ENCODE data around the gene PSME2.
A peak's percentile ranks its signal among the peaks of the same experiment; 100 is the strongest.

The PSME2 gene

DNA sequence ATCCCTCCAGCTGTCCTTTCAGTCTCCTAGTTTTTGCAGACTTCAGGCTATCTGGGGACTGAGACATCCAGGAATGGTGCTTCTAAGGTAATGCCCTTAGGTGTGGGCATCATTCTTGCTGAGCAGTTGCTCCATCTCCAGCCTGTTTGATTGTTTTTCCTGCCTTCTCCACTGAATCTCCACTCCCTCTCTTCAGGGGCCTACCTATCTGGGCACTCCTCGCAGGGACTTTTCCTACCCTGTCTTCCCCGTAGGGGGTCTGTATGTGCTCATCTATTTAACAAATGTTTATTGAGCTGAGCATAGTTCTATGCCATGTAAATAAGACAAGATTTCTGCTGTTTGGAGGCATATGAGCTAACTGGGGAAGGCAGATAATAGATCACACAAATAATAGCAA is 13.4 kb downstream of the PSME2 start:
- DNase-seq = no peak

DNA sequence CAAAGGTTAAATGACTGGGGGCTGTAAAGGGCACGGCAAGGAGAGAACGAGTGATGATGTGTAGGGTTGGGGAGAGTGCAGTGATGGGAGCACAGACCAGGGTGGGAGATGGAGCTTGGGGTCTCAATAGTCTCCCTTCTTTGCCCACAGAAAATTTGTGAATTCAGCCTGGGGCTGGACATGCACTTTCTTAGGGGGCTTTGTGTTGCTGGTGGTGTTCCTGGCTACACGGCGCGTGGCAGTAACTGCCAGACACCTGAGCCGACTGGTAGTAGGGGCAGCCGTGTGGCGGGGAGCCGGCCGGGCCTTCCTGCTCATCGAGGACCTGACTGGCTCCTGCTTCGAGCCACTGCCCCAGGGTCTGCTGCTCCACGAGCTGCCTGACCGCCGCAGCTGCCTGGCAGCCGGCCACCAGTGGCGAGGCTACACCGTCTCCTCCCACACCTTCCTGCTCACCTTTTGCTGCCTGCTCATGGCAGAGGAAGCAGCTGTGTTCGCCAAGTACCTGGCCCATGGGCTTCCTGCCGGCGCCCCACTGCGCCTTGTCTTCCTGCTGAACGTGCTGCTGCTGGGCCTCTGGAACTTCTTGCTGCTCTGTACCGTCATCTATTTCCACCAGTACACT is 14.2 kb downstream of the PSME2 start:
- DNase-seq = no peak

DNA sequence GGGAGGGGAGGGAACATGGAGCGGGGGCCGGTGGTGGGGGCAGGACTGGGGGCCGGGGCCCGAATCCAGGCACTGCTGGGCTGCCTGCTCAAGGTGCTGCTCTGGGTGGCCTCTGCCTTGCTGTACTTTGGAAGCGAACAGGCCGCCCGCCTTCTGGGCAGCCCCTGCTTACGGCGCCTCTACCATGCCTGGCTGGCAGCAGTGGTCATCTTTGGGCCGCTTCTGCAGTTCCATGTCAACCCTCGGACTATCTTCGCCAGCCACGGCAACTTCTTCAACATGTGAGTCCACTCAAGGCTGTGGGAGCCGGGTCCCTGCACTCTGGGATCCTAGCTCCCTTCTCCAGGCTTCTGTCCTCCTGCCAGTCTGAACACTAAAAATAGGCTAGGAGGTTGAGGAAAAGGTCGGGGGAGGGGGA is 14.9 kb downstream of the PSME2 start:
- DNase-seq = no peak

DNA sequence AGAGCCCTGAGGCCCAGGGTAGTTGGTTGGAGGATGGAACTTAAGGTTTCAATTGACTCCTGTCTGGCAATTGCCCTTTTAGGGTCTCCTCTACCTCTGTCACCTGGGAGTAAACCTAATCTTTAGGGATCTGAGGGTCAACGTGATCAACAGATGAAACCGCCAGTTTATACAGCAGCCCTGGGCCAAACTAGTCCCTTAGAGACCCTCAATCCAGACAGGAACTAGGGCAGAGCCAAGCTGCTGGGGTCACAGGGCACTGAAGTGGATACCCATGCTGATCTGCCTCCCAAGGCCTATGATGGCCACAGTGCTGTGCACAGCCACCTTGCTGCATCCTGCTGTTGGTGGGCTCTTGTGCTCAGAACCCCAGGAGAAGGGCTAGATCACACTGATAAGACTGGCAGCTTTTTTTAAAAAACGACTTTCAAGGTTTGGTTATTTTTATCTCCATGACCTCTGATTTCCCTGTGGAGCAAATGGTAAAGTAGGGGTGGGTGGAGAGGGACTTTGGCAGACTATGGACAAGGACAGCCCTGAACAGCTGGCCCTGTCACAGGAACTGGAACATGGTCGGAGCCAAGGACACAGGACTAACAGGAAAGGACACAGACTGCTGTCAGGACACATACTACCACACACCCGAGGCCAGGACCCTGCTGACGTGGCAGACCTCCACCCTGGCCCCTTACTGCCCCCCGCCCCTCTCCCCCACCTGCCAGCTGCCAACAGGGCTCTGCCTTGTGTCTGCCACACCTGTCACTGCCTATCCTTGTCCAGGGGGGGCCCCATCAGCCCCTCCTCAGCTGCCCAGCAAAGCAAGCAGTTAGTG is 15.5 kb downstream of the PSME2 start:
- DNase-seq = no peak

DNA sequence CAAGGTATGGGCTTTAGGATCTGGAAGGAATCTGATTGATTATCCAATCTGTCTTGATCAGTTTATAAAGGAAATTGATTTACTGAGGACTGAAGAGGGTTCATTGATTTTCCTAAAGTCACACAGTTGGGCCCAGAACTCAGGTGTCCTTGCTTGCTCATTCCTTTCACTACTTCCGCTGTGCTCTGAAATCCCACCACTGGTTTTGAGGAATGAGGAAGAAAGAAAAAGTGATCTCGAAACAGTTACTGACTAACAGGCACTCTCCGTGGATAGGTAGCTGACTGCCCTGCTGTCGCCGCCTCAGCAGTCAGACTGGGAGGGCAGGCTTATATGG is 16.1 kb downstream of the PSME2 start, which contains the start of gene FITM1:
FITM1 (plus strand) TSS at position 280 of the 337 bp plus-strand sequence. CDS start 905 bp downstream, outside the sequence.
- DNase-seq = no peak

DNA sequence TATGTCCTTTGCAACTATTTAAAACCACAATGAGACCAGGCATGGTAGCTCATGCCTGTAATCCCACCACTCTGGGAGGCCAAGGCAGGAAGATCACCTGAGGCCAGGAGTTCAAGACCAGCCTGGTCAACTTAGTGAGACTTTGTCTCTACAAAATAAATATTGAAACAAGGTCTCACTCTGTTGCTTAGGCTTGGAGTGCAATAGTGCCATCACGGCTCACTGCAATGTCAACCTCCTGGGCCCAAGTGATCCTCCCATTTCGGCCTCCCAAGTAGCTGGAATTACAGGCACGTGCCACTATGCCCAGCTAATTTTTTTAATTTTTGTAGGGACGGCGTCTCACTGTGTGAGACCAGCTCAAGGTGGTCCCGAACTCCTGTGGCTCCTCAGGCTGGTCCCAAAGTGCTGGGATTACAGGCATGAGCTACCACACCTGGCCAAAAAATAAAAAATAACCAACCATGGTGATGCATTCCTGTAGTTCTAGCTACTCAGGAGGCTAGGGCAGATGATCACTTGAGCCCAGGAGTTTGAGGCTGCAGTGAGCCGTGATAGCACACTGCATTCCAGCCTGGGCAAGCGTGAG is 16.9 kb downstream of the PSME2 start:
- no peak for DNase-seq

DNA sequence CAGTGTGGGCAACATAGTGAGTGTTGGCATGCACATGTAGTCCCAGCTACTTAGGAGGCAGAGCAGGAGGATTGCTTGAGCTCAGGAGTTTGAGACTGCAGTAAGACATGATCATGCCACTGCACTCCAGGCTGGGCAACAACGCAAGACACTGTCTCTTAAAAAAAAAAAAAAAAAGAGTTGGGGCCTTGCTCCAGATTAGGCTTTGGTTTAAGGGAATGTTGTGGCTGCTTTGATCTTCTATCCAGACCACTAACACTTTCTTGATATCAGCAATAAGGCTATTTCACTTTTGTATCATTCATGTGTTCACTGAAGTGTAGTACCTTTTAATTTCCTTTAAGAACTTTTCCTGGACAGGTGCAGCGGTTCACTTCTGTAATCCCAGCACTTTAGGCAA is 18.7 kb downstream of the PSME2 start:
- DNase-seq = no peak

DNA sequence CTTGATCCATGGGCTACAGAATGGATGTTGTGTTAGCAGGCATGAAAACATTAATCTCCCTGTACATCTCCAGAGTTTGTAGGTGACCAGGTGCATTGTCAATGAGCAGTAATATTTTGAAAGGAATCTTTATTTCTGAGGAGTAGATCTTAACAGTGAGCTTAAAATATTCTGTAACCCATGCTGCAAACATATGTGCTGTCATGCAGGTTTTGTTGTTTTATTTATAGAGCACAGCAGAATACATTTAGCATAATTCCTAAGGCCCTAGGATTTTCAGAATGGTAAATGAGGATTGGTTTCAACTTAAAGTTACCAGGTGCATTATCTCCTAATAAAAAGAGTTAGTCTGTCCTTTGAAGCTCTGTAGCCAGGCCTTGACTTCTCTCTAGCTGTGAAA is 19.5 kb downstream of the PSME2 start:
- DNase-seq = no peak

DNA sequence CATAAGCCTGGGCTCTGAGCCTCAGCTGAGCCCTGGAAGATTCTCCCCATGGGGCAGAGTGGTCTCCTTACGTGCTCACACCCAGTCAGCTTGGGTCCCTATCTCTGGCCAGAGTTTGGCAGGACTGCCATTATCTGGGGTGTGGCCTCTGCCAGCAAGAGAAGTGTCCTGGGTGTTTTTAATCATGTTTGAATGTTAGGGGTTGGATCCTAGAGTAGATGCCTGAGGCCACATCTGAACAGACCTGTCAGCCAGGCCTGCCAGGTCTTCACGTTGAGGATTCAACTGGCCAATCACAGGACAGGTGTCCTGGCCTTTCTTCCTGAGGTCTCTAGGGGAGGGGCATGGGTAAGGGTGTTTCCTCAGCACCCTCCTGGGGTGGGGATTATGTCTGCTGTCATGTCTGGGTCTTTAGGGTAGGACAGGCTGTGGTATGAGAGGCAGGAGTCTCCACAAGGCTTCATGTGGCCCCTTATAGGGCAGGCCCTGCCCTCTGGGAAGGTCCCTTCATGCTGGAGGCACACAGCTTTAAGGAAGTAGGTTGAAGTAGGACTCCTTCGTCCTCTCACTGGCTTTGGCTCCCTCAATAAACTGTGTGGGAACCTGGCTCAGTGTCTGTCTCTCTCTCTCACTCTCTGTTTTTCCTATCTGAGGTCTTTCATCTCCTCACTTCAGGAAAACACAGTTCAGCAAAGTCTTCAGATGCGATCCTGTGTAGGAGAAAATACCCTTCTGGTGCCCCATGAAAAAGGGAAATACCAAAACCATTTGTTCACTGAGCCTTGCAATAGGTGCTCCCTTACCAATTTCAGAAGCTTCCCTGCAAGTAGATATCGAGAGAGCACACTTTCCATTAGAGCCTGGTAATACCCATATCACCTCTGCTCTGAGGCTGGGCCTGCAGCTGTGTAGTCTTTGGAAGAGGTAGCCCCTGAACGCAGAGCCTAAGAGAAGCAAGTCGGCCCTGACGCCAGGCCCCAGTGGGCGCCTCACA is 22.7 kb downstream of the PSME2 start:
- DNase-seq = no peak

DNA sequence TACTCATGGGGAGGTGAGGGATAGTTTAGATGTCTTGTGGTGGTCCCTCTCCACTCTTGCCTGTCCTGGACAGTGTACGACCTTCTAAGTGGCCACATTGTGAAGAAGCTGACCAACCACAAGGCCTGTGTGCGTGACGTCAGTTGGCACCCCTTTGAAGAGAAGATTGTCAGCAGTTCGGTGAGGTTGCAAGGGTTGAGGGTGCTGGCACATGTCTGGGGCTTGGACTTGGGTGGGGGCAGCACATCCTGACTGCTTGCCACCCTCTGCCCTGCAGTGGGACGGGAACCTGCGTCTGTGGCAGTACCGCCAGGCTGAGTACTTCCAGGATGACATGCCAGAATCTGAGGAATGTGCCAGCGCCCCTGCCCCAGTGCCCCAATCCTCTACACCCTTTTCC is 23.5 kb downstream of the PSME2 start:
- DNase-seq = no peak

DNA sequence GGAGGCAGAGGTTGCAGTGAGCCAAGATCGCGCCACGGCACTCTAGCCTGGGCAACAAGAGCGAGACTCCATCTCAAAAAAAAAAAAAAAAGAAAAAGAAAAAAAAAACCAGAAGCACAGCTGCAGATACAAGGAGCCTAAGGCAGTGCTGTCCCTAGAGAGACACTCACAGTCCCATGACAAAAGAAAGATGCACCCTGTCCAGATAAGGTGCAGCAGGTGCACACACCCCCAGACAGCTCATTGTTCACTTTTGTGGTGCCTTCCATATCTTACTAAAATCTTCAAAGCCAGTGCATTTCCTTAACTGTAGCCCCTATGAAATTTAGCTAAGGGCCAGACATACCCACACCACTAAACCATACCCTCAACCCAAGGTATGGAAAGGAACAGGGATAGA is 24.0 kb downstream of the PSME2 start:
- DNase-seq = no peak

DNA sequence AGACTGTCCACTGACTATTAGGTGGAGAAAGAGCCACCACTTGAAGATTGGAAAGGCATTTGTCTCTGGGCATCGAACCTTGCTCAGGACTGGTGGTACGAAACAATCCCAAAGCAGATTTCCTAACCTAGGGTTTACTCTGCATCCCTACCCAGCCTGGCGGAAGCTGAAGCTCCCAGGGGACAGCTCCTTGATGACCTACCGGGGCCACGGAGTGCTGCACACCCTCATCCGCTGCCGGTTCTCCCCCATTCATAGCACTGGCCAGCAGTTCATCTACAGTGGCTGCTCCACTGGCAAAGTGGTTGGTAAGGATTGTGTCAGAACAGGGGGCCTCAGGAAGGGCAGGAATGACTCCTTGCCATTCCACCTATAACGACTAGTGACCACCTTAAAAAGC is 25.2 kb downstream of the PSME2 start:
- DNase-seq = no peak

DNA sequence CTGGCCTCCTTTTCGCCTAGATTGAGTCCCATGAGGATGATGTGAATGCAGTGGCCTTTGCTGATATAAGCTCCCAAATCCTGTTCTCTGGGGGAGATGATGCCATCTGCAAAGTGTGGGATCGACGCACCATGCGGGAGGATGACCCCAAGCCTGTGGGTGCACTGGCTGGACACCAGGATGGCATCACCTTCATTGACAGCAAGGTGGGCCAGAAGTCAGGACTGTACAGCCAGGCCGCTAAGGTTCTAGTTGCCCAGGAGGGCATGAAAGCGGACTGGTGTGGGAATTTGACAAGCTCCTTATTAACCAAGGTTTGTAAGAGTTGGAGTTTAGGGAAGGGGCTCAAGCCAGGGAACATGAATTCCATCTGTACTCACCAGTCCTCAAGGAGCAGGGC is 26.7 kb downstream of the PSME2 start:
- no peak for DNase-seq

DNA sequence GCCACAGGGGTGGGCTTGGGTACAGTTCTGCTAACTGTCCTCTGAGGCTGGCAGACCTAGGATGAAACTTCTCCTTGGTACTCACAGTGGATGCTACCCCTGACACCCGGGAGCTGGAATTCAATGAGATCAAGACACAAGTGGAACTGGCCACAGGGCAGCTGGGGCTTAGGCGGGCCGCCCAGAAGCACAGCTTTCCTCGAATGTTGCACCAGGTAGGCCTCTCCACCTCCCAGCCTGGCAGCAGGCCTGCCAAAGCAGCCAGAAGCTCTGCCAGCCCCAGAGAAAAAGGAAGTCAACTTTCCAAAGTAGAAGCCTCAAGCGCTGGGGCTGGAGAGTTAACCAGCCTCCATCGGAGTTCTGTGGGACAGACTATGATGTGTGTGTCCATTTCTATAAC is 29.2 kb downstream of the PSME2 start:
- no peak for DNase-seq

DNA sequence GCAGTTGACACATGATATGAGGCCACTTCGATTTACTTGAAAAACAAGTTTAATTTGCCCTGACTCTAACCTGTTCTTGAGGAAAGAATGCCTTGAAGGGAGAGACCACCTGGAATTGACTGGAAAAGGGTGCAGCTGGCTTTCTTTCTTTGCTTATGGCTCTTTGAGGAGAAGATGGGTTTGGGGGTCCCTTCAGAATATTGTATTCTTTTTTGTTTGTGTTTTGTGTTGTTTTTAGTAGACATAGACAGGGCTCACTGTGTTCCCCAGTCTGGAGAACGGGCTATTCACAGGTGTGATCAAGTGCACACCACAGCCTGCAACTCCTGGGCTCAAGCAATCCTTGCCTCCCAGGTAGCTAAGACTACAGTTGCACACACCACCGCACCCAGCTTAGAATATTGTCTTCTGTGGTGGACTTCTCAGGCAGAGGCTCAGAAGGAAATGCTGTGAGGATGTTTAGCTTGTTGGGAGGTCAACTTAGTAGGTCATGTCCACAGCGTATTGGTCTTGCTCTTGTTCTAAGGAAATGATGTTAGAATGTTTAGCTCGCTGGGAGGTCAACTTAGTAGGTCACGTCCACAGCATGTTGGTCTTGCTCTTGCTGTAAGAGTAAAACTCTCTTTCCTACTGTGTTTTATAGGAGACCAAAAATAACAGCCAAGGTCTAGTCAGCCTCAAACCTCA is 30.1 kb downstream of the PSME2 start:
- DNase-seq = no peak

DNA sequence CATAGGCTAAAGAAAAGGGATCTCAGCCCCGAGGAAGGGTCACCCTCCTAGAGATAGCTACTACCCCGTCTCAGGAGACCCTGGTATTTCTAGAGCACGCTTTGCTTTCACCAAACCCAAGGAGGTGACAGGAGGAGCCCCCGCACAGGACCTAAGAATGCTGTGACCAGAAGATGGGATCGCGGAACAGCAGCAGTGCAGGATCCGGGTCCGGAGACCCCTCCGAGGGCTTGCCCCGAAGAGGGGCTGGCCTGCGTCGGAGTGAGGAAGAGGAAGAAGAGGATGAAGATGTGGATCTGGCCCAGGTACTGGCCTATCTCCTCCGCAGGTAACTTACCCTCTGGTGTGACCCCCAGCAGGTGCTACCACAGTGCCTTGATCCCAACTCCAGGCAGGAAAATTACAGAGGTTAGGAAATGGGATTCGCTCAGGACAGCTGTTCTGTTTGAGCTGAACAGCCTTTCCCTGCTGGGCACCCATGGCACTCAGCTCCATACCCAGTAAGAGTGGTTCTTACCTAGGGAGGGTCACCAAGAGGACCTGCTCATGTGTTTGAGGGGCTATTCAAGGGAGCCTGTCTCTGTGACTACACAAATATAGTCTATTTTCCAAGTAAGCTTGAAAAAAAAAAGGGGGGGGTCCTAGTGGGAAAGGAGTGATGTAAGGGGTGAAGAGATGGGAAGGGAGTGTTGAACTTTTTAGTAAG is 30.8 kb downstream of the PSME2 start:
- no peak for DNase-seq

DNA sequence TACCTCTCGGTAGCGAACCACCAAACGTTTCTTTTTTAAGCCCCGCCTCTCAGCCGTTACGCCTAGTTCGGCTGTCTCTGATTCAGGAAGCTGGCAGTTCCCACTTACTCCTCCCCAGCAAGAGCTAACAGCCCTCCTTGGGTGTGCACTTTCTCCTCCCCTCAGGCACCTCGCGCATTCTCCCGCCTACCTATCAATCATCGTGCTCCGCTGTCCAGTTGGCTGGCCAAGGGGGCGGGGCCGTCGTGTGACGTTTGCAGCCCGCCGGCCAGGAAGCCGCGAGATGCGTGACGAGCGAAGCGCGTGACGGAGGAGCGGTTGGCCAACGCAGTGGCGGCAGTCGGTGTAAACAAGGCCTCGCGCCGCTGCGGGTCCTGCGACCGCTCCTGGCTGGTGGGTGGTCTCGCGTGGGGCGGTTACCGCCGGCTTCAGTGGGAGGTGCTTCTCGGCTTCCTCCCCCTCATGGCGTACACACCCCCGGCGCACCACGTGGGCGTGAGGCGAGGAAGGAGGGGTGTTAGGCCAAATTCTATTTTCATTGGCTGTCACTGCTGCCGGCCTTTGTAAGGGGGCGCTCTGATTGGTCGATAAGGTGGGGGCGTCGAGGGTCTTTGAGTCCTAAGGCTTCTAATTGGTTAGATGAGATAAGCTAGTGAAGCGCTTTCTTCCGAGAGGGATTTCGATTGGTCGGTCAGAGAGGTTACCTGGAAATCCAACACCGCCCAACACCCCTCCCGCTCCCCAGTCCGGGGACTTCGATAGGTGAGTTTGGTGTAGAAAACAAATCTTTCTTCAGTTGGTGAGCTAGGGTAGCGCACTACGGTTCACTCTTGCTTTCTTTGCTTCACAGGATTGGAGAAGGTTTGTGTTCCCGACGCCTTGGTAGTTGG is 31.6 kb downstream of the PSME2 start, which contains the start of the genes DCAF11 and NRL:
DCAF11 (plus strand) TSS at position 246 of the 890 bp plus-strand sequence. CDS start 818 bp downstream, outside the sequence.
NRL (minus strand) TSS at position 418 of the 890 bp plus-strand sequence. CDS start 32,101 bp downstream, outside the sequence.
- peak; percentile 100 for DNase-seq

DNA sequence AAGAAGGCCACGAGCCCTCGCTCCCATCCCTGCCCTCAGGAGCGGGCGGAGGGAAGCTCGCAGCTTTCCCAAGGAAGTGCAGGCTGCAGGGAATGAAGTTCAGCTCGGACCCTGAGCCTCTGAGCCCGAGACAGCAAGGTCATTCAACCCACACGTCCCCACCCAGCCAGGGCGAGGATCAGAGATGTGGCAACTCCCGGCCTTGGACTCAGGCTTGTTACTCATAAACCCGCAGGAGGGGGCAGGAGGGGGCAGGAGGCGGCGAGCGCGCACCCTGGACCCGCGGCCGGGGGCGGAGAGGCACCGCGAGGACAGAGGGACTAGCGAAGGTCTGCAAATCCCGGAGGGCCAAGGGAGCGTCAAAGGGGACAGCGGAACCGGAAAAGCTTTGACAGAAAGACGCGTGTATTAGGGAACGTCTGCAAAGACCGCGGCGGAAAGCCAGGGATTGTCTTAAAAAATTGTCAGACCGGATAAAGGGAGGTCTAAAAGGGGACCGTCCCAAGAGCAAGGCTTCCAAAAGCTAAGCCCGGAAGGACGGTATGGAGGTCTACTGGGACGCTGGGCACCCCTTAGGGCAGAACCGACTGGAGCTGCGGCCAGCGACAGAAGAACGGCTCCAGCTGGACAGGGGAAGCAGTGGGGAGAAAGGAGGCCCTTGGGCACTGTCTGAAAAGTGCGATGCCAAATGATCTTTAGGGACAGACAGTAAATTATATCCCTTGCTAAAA is 32.4 kb downstream of the PSME2 start:
- peak; percentile 83 for DNase-seq

DNA sequence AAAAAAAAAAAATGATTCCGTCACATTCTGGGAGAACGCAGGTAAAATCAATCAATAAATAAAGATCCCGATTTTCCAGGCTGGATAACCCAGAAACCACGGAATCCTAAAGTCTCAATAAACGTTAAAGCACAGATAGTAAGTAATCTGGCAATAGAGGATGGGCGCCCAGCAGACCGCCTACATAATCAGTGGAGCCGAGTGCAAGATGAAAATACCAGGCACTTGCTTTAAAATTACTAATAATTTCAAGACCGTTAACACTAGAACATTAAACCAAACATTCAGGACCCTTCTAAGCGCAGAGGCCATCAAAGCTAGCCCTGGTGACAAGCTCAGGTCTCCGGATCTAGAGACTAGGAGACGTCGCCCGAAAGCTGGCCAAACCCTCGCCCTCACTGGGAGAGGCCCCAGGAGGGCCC is 33.0 kb downstream of the PSME2 start:
- no peak for DNase-seq

DNA sequence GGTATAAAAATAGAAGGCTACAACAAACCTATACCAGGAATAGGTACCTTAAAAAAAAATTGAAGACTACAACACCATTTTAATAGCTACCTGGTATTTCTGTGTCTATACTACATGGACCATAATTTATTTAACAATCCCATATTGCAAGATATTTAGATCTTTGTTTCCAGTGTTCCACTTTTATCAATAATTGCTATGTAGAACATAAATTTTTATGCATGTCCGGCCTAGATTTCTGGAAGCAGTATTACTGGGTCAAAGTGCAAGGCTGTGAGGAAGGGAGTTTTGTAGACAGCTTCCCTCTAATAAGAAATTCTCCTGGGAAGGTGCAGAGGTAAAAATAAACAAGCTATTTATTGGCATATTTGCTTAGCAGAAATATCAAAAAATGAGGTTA is 35.9 kb downstream of the PSME2 start:
- no peak for DNase-seq
